BLaER1 (cell line): ENCODE results near the gene DYDC1.
A peak's percentile ranks its signal among the peaks of the same experiment; 100 is the strongest.

Source experiments
- H3K27ac ChIP-seq: shearing (Covaris generic); formaldehyde crosslinking; 2 replicates; pipeline ENCODE4 v1.8.1; 2022
- H3K27me3 ChIP-seq: shearing (Covaris generic); formaldehyde crosslinking; 2 replicates; pipeline ENCODE4 v1.8.1; 2022
- H3K36me3 ChIP-seq: shearing (Covaris generic); formaldehyde crosslinking; 2 replicates; pipeline ENCODE4 v1.8.1; 2022
- H3K4me1 ChIP-seq: shearing (Covaris generic); formaldehyde crosslinking; 2 replicates; pipeline ENCODE4 v1.8.1; 2022
- H3K4me2 ChIP-seq: shearing (Covaris generic); formaldehyde crosslinking; 2 replicates; pipeline ENCODE4 v1.8.1; 2022
- H3K4me3 ChIP-seq: shearing (Covaris generic); formaldehyde crosslinking; 2 replicates; pipeline ENCODE4 v1.8.1; 2022
- H3K9ac ChIP-seq: shearing (Covaris generic); formaldehyde crosslinking; 2 replicates; pipeline ENCODE4 v1.8.1; 2022
- H3K9me3 ChIP-seq: shearing (Covaris generic); formaldehyde crosslinking; 2 replicates; pipeline ENCODE4 v1.8.1; 2022
- H4K20me1 ChIP-seq: shearing (Covaris generic); formaldehyde crosslinking; 2 replicates; pipeline ENCODE4 v1.8.1; 2022
- Cebpa-rat ChIP-seq: shearing (Covaris generic); IDR thresholded peaks from 2 replicates; pipeline ENCODE4 v1.8.1; 2022

The DYDC1 gene

GRCh38 chr10:80351220-80351619 is 5.3 kb downstream of the DYDC1 start:
- Histone ChIP-seq H3K27ac (peak overlapping the region; percentile 84), H3K9me3 (peaks cover 15% of the 10 kb centered on the region), H3K4me1 (peaks cover 36% of the 10 kb centered on the region), H3K9ac (no peak overlapping the region), H3K27me3 (peaks cover 4% of the 10 kb centered on the region), H4K20me1 (no peaks in the 10 kb centered on the region), H3K4me3 (no peak overlapping the region), H3K36me3 (no peaks in the 10 kb centered on the region), H3K4me2 (peak overlapping the region; percentile 69)
- TF ChIP-seq Cebpa-rat = no peak

GRCh38 chr10:80350251-80350650 is 6.3 kb downstream of the DYDC1 start:
- H3K4me1 ChIP-seq = peaks cover 32% of the 10 kb centered on the region
- H3K9me3 ChIP-seq = peaks cover 15% of the 10 kb centered on the region
- no peaks in the 10 kb centered on the region for H4K20me1 ChIP-seq
- H3K4me3 ChIP-seq = no peak overlapping the region; the same call in 1 of the 2 replicates
- H3K4me2 ChIP-seq = peak overlapping the region; percentile 69
- no peak overlapping the region; the same call in 1 of the 2 replicates for H3K9ac ChIP-seq
- H3K27me3 ChIP-seq = no peaks in the 10 kb centered on the region
- H3K27ac ChIP-seq = peak overlapping the region; percentile 84
- no peaks in the 10 kb centered on the region for H3K36me3 ChIP-seq
- TF ChIP-seq Cebpa-rat = no peak

- no peak for TF ChIP-seq Cebpa-rat
- H3K4me2 ChIP-seq = no peak overlapping the region
- H3K4me1 ChIP-seq = peaks cover 7% of the 10 kb centered on the region
- H3K36me3 ChIP-seq = no peaks in the 10 kb centered on the region
- H4K20me1 ChIP-seq = no peaks in the 10 kb centered on the region
- H3K4me3 ChIP-seq = no peak overlapping the region
- no peaks in the 10 kb centered on the region for H3K27me3 ChIP-seq
- peaks cover 15% of the 10 kb centered on the region for H3K9me3 ChIP-seq
- H3K9ac ChIP-seq = no peak overlapping the region
- H3K27ac ChIP-seq = no peak overlapping the region
Measured at GRCh38 chr10:80344912-80345311, 11.6 kb downstream of the DYDC1 start.

GRCh38 chr10:80344276-80344675 is 12.3 kb downstream of the DYDC1 start:
- H3K4me3 ChIP-seq = no peak overlapping the region
- no peaks in the 10 kb centered on the region for H3K27me3 ChIP-seq
- no peaks in the 10 kb centered on the region for H4K20me1 ChIP-seq
- no peak for TF ChIP-seq Cebpa-rat
- H3K4me1 ChIP-seq = peaks cover 1% of the 10 kb centered on the region; the same call in 1 of the 2 replicates
- H3K36me3 ChIP-seq = no peaks in the 10 kb centered on the region
- peaks cover 15% of the 10 kb centered on the region for H3K9me3 ChIP-seq
- H3K9ac ChIP-seq = no peak overlapping the region
- H3K27ac ChIP-seq = no peak overlapping the region
- no peak overlapping the region for H3K4me2 ChIP-seq

GRCh38 chr10:80333983-80334382 is 22.6 kb downstream of the DYDC1 start:
- Histone ChIP-seq H3K4me1 (no peaks in the 10 kb centered on the region), H3K4me2 (no peak overlapping the region), H3K36me3 (no peaks in the 10 kb centered on the region), H3K27me3 (no peaks in the 10 kb centered on the region), H3K4me3 (no peak overlapping the region), H3K9ac (no peak overlapping the region), H3K27ac (no peak overlapping the region), H3K9me3 (no peaks in the 10 kb centered on the region), H4K20me1 (no peaks in the 10 kb centered on the region)
- TF ChIP-seq Cebpa-rat = no peak

- no peak overlapping the region for H3K27ac ChIP-seq
- H4K20me1 ChIP-seq = no peaks in the 10 kb centered on the region
- H3K9me3 ChIP-seq = no peaks in the 10 kb centered on the region
- no peak overlapping the region for H3K4me3 ChIP-seq
- no peaks in the 10 kb centered on the region for H3K36me3 ChIP-seq
- no peak overlapping the region for H3K9ac ChIP-seq
- no peak for TF ChIP-seq Cebpa-rat
- no peak overlapping the region for H3K4me2 ChIP-seq
- H3K4me1 ChIP-seq = peaks cover 19% of the 10 kb centered on the region
- no peaks in the 10 kb centered on the region for H3K27me3 ChIP-seq
Measured at GRCh38 chr10:80324891-80325364, 31.6 kb downstream of the DYDC1 start.

GRCh38 chr10:80324086-80324485 is 32.5 kb downstream of the DYDC1 start:
- no peak overlapping the region for H3K4me3 ChIP-seq
- TF ChIP-seq Cebpa-rat = no peak
- no peak overlapping the region for H3K27ac ChIP-seq
- H3K4me2 ChIP-seq = peak overlapping the region; percentile 46
- peaks cover 19% of the 10 kb centered on the region for H3K4me1 ChIP-seq
- no peaks in the 10 kb centered on the region for H3K36me3 ChIP-seq
- no peaks in the 10 kb centered on the region for H3K27me3 ChIP-seq
- no peaks in the 10 kb centered on the region for H3K9me3 ChIP-seq
- H4K20me1 ChIP-seq = no peaks in the 10 kb centered on the region
- H3K9ac ChIP-seq = no peak overlapping the region

GRCh38 chr10:80323311-80323710 is 33.2 kb downstream of the DYDC1 start:
- no peak for TF ChIP-seq Cebpa-rat
- Histone ChIP-seq H3K36me3 (no peaks in the 10 kb centered on the region), H3K4me3 (no peak overlapping the region), H3K9ac (no peak overlapping the region), H3K9me3 (no peaks in the 10 kb centered on the region), H3K4me1 (peaks cover 19% of the 10 kb centered on the region), H4K20me1 (no peaks in the 10 kb centered on the region), H3K27ac (peak overlapping the region; percentile 25; the same call in 1 of the 2 replicates), H3K27me3 (no peaks in the 10 kb centered on the region), H3K4me2 (peak overlapping the region; percentile 46)

- Histone ChIP-seq H3K9ac (no peak overlapping the region), H3K9me3 (no peaks in the 10 kb centered on the region), H3K27me3 (no peaks in the 10 kb centered on the region), H3K27ac (no peak overlapping the region; the same call in 1 of the 2 replicates), H3K4me3 (no peak overlapping the region), H3K4me2 (0 out of 2 replicates have a peak overlapping the region, but pooled peaks have one; percentile 4), H4K20me1 (no peaks in the 10 kb centered on the region), H3K4me1 (peaks cover 19% of the 10 kb centered on the region), H3K36me3 (no peaks in the 10 kb centered on the region)
- no peak for TF ChIP-seq Cebpa-rat
Measured at GRCh38 chr10:80322711-80323110, 33.8 kb downstream of the DYDC1 start.

GRCh38 chr10:80322158-80322557 is 34.4 kb downstream of the DYDC1 start:
- no peak for TF ChIP-seq Cebpa-rat
- H3K9ac ChIP-seq = no peak overlapping the region
- H3K4me3 ChIP-seq = no peak overlapping the region
- no peak overlapping the region for H3K4me2 ChIP-seq
- no peaks in the 10 kb centered on the region for H3K27me3 ChIP-seq
- H3K4me1 ChIP-seq = peaks cover 19% of the 10 kb centered on the region
- H3K9me3 ChIP-seq = no peaks in the 10 kb centered on the region
- no peaks in the 10 kb centered on the region for H4K20me1 ChIP-seq
- H3K36me3 ChIP-seq = no peaks in the 10 kb centered on the region
- no peak overlapping the region for H3K27ac ChIP-seq

GRCh38 chr10:80321183-80321582 is 35.4 kb downstream of the DYDC1 start:
- Histone ChIP-seq H3K9me3 (0 out of 2 replicates have a peak, but pooled peaks cover 4% of the 10 kb centered on the region), H4K20me1 (no peaks in the 10 kb centered on the region), H3K27ac (no peak overlapping the region), H3K4me3 (no peak overlapping the region), H3K9ac (no peak overlapping the region), H3K36me3 (no peaks in the 10 kb centered on the region), H3K27me3 (no peaks in the 10 kb centered on the region), H3K4me2 (no peak overlapping the region), H3K4me1 (peaks cover 19% of the 10 kb centered on the region)
- TF ChIP-seq Cebpa-rat = no peak
